Erythroblast (primary cell): ENCODE measurements around the gene IDNK.

ENCODE experiments used
- GATA1 ChIP-seq: IDR thresholded peaks from 2 replicates; pipeline ENCODE4 v1.6.1; 2011; ENCODE audit warnings: low read depth, mild to moderate bottlenecking, control low read depth, low read length, moderate library complexity
- POLR2A ChIP-seq: IDR thresholded peaks from 2 replicates; pipeline ENCODE4 v1.6.1; 2011; ENCODE audit warnings: mild to moderate bottlenecking, low read length

- TF ChIP-seq POLR2A = no peak
- TF ChIP-seq GATA1 = no peak
These were observed 5.6 kb downstream of the IDNK start for GRCh38 chr9:83628540-83628939.
